HepG2 (cell line): ENCODE results near the gene SEM1. TPM values are rescaled to one million over a fixed set of nuclear protein-coding genes. Genes with fewer than 3 reads are reported as not detected.

Experiments used
- ATAC-seq: fragments of 200-7000 bp; cut with Tn5 transposase; 3 replicates; pipeline ENCODE4 v1.9.1; 2020; ENCODE audit warnings: mild to moderate bottlenecking, moderate library complexity
- Bru-seq: library from RNA; stranded (reverse); fragments of 400-500 nt; gene quantifications from one replicate; lab custom pipeline; 2021; lab: Mats Ljungman, UMichigan
- BruChase-seq, 2 experiments: library from RNA; stranded (reverse); fragments of 400-500 nt; gene quantifications; one replicate each; lab custom pipeline; 2021; lab: Mats Ljungman, UMichigan
- BruUV-seq: library from RNA; stranded (reverse); fragments of 400-500 nt; replicated peaks from 2 replicates; lab custom pipeline; 2021; lab: Mats Ljungman, UMichigan
- CTCF ChIA-PET: fragments of 300-600 bp; formaldehyde crosslinking; extraction: SDS; loops from one replicate; lab custom pipeline; 2021; ENCODE audit warnings: low total read pairs, inconsistent platforms, low intra/inter-chr PET ratio; lab: Yijun Ruan, JAX
- POLR2A ChIA-PET: fragments of 350-600 bp; sonication (Branson Sonifier 250); formaldehyde crosslinking; loops from one replicate; lab custom pipeline; 2020; ENCODE audit warnings: antibody characterized with exemption, inconsistent platforms; lab: Yijun Ruan, JAX
- DNase-seq: peaks from one replicate; pipeline ENCODE4 v3.0.0-alpha.2; 2015; ENCODE audit warnings: low spot score
- FAIRE-seq: peaks from 3 replicates; lab custom pipeline; 2011; peaks lifted over from hg19 to GRCh38; lab: Jason Lieb, UNC
- H2AFZ ChIP-seq: one replicate; pipeline ENCODE4 v1.6.1; 2011; ENCODE audit warnings: low read length, inconsistent platforms
- H3K27ac ChIP-seq: fragments of 300-600 bp; 3 replicates; pipeline ENCODE4 v1.8.0; 2011; ENCODE audit warnings: mixed run types, mild to moderate bottlenecking, mixed read lengths, low read length, inconsistent platforms; ENCODE audit not compliant: insufficient read depth; ENCODE audit errors: extremely low read length
- H3K27me3 ChIP-seq, 2 experiments: fragments of 200-600 bp in 1 of 2; 2 replicates in 1 of 2; 3 replicates in 1 of 2; pipeline versions ENCODE4 v1.6.0 to v1.8.0; 2011; ENCODE audit warnings: low read length in 2 of 2, mild to moderate bottlenecking in 2 of 2, moderate library complexity in 2 of 2, inconsistent platforms in 1 of 2; ENCODE audit not compliant: insufficient read depth in 2 of 2, control insufficient read depth in 1 of 2
- H3K36me3 ChIP-seq, 2 experiments: fragments of 200-600 bp in 1 of 2; replicated peaks in 1 of 2; 2 replicates in 1 of 2; 3 replicates in 1 of 2; pipeline versions ENCODE4 v1.5.1 to v1.8.0; 2011; ENCODE audit warnings: low read length in 2 of 2, inconsistent platforms in 1 of 2; ENCODE audit not compliant: insufficient read depth in 2 of 2, control insufficient read depth in 1 of 2
- H3K4me1 ChIP-seq: 2 replicates; pipeline ENCODE4 v1.5.1; 2012; ENCODE audit warnings: low read length, inconsistent platforms; ENCODE audit not compliant: insufficient read depth
- H3K4me2 ChIP-seq: 2 replicates; pipeline ENCODE4 v1.6.0; 2011; ENCODE audit warnings: low read depth, low read length, inconsistent platforms
- H3K4me3 ChIP-seq, 3 experiments: fragments of 200-600 bp in 1 of 3; sonication (generic), shearing (Covaris generic) in 1 of 3; replicated peaks in 1 of 3; 2 replicates each; pipeline ENCODE4 v1.5.1; 2011 to 2016; ENCODE audit warnings: low read length in 3 of 3, inconsistent platforms in 2 of 3, low read depth in 2 of 3, mild to moderate bottlenecking in 2 of 3, control low read depth in 1 of 3, mixed read lengths in 1 of 3; ENCODE audit not compliant: insufficient read depth in 1 of 3
- H3K79me2 ChIP-seq: one replicate; pipeline ENCODE4 v1.6.1; 2011; ENCODE audit warnings: low read length, inconsistent platforms; ENCODE audit not compliant: insufficient read depth
- H3K9ac ChIP-seq: 2 replicates; pipeline ENCODE4 v1.6.0; 2011; ENCODE audit warnings: mild to moderate bottlenecking, low read depth, low read length, inconsistent platforms; ENCODE audit not compliant: insufficient read depth
- H3K9me3 ChIP-seq: 2 replicates; pipeline ENCODE4 v1.5.1; 2012; ENCODE audit warnings: mild to moderate bottlenecking, low read length
- H4K20me1 ChIP-seq: 2 replicates; pipeline ENCODE4 v1.6.0; 2011; ENCODE audit warnings: inconsistent platforms, mild to moderate bottlenecking, low read length, moderate library complexity; ENCODE audit not compliant: insufficient read depth
- DPF2 ChIP-seq: sonication (generic); formaldehyde crosslinking; IDR thresholded peaks from 2 replicates; pipeline ENCODE4 v1.4.0; 2020; ENCODE audit warnings: mild to moderate bottlenecking, low read depth, missing genetic modification reagents, borderline replicate concordance
- FOXK2 ChIP-seq: fragments of 450-650 bp; IDR thresholded peaks from 2 replicates; pipeline ENCODE4 v1.6.1; 2016
- ISX ChIP-seq: sonication (generic); formaldehyde crosslinking; conservative IDR thresholded peaks from 2 replicates; pipeline ENCODE4 v1.5.0; 2020; ENCODE audit warnings: missing genetic modification reagents
- MEIS2 ChIP-seq: sonication (generic); formaldehyde crosslinking; IDR thresholded peaks from 2 replicates; pipeline ENCODE4 v1.9.0; 2021; ENCODE audit warnings: mild to moderate bottlenecking, missing genetic modification reagents
- MTA1 ChIP-seq: sonication (generic); formaldehyde crosslinking; IDR thresholded peaks from 2 replicates; pipeline ENCODE4 v1.4.0; 2020; ENCODE audit warnings: missing genetic modification reagents, mild to moderate bottlenecking, borderline replicate concordance
- SAFB2 ChIP-seq: sonication (generic); formaldehyde crosslinking; IDR thresholded peaks from 2 replicates; pipeline ENCODE4 v1.5.1; 2020; ENCODE audit warnings: missing genetic modification reagents, low read depth, mild to moderate bottlenecking, borderline replicate concordance
- SSRP1 ChIP-seq: IDR thresholded peaks from 2 replicates; pipeline ENCODE4 v1.6.1; 2016; ENCODE audit warnings: control low read depth
- ZNF253 ChIP-seq: sonication (generic); formaldehyde crosslinking; IDR thresholded peaks from 2 replicates; pipeline ENCODE4 v1.8.0; 2022; ENCODE audit warnings: mild to moderate bottlenecking, missing genetic modification reagents, borderline replicate concordance
- ZNF747 ChIP-seq: sonication (generic); formaldehyde crosslinking; IDR thresholded peaks from 2 replicates; pipeline ENCODE4 v1.8.1; 2023; ENCODE audit warnings: missing genetic modification reagents, mild to moderate bottlenecking, borderline replicate concordance
- ZSCAN12 ChIP-seq: sonication (generic); formaldehyde crosslinking; IDR thresholded peaks from 2 replicates; pipeline ENCODE4 v1.9.0; 2021; ENCODE audit warnings: mild to moderate bottlenecking, missing genetic modification reagents
- WGBS: methylation state at CpG from one replicate; pipeline ENCODE4 v1.1.6; 2017; ENCODE audit warnings: low lambda C conversion rate; 5-methylcytosine and 5-hydroxymethylcytosine counted together
- in situ Hi-C: cut with HindIII; loops from 2 replicates; pipeline ENCODE4 v1.10.0; 2017; ENCODE audit warnings: low pct_unique_long_range_greater_than_20kb; ENCODE audit not compliant: extremely low pct_ligation_motif_present
- intact Hi-C: fragments of 100-400 bp; cut with micrococcal nuclease; formaldehyde crosslinking; loops from one replicate; pipeline ENCODE4 v1.10.0; 2022; ENCODE audit not compliant: unreplicated experiment
- long read RNA-seq, 2 experiments: library from RNA in 1 of 2; library from polyadenylated mRNA in 1 of 2; stranded (forward) in 1 of 2; unstranded in 1 of 2; transcript quantifications; one replicate each; pipeline ENCODE4 v2.0.0, GENCODE V29; 2019 to 2022
- polyA minus RNA-seq, 3 experiments: library from RNA; depleted of rRNA, polyadenylated mRNA; stranded (reverse); fragments of >200 nt; gene quantifications; 2 replicates each; pipeline ENCODE4 v1.2.3, GENCODE V29; 2011; ENCODE audit warnings: low replicate concordance in 1 of 3
- polyA plus RNA-seq, 8 experiments: library from polyadenylated mRNA; depleted of rRNA in 3 of 8; stranded (reverse) in 7 of 8; unstranded in 1 of 8; fragments of >200 nt; fragmentation: Illumina TruSeq in 4 of 8; extraction: Trizol in 4 of 8; gene quantifications; 2 replicates each; pipeline versions ENCODE4 v1.2.1 to v1.2.3, GENCODE V29; 2011 to 2016; ENCODE audit warnings: low read depth in 4 of 8, missing spikeins in 1 of 8, mixed read lengths in 1 of 8; ENCODE audit not compliant: insufficient read depth in 1 of 8
- total RNA-seq, 5 experiments: library from RNA; depleted of rRNA; stranded (reverse); fragments of >200 nt; fragmentation: Illumina TruSeq; extraction: Trizol; gene quantifications; 2 replicates each; pipeline ENCODE4 v1.2.3, GENCODE V29; 2016; ENCODE audit warnings: low read depth in 1 of 5
- TF ChIP-seq, protein P1 (sequence below): IDR thresholded peaks from 2 replicates; pipeline ENCODE4 v1.6.1; 2016; ENCODE audit warnings: low read depth
- TF ChIP-seq, protein P2 (sequence below): sonication (generic); formaldehyde crosslinking; IDR thresholded peaks from 2 replicates; pipeline ENCODE4 v1.8.0; 2023; ENCODE audit warnings: mild to moderate bottlenecking, missing genetic modification reagents

SEM1 gene
- 174 and 239 TPM in 2 replicates for total RNA-seq (2016; rRNA removed; fragmentation: Illumina TruSeq; extraction: Trizol)
- 28.9 and 37.4 TPM in 2 replicates for total RNA-seq (2016; cell fraction: cytosol; rRNA removed; fragmentation: Illumina TruSeq; extraction: Trizol; ENCODE audit: low read depth)
- total RNA-seq (2016; cell fraction: insoluble cytoplasmic fraction; rRNA removed; fragmentation: Illumina TruSeq; extraction: Trizol) = 187 and 251 TPM in 2 replicates
- 78.5 and 87.8 TPM in 2 replicates for total RNA-seq (2016; cell fraction: membrane; rRNA removed; fragmentation: Illumina TruSeq; extraction: Trizol)
- total RNA-seq (2016; cell fraction: nucleus; rRNA removed; fragmentation: Illumina TruSeq; extraction: Trizol) = 62.5 and 80.3 TPM in 2 replicates
- 24.9 and 40.7 TPM in 2 replicates for polyA plus RNA-seq (2011; rRNA removed)
- 11.6 and 13.5 TPM in 2 replicates for polyA plus RNA-seq (2011; cell fraction: cytosol; rRNA removed)
- 12.7 and 14.0 TPM in 2 replicates for polyA plus RNA-seq (2011; cell fraction: nucleus; rRNA removed)
- polyA plus RNA-seq (2012) = 200 and 385 TPM in 2 replicates
- 104 and 118 TPM in 2 replicates for polyA plus RNA-seq (2016; cell fraction: cytosol; fragmentation: Illumina TruSeq; extraction: Trizol; ENCODE audit: low read depth)
- polyA plus RNA-seq (2016; cell fraction: insoluble cytoplasmic fraction; fragmentation: Illumina TruSeq; extraction: Trizol; ENCODE audit: low read depth) = 548 and 613 TPM in 2 replicates
- polyA plus RNA-seq (2016; cell fraction: membrane; fragmentation: Illumina TruSeq; extraction: Trizol; ENCODE audit: low read depth) = 162 and 169 TPM in 2 replicates
- polyA plus RNA-seq (2016; cell fraction: nucleus; fragmentation: Illumina TruSeq; extraction: Trizol; ENCODE audit: insufficient read depth, low read depth) = 249 and 250 TPM in 2 replicates
- 4.2 and 7.8 TPM in 2 replicates for polyA minus RNA-seq (2011; rRNA and poly(A)+ RNA removed; ENCODE audit: low replicate concordance)
- polyA minus RNA-seq (2011; cell fraction: cytosol; rRNA and poly(A)+ RNA removed) = 15.6 and 17.4 TPM in 2 replicates
- polyA minus RNA-seq (2011; cell fraction: nucleus; rRNA and poly(A)+ RNA removed) = 61.7 and 67.0 TPM in 2 replicates
- Bru-seq, nascent RNA = percentile 66 among the genes with signal in this experiment
- BruChase-seq, experiment 1, labeled RNA remaining after a 6-hour chase = percentile 68 among the genes with signal in this experiment
- percentile 76 among the genes with signal in this experiment for BruChase-seq, experiment 2, labeled RNA remaining after a 2-hour chase
- long read RNA-seq, experiment 1, transcript SEM1-201 (3 exons, 1,314 nt) = major isoform, 344 of 348 reads
- long read RNA-seq, experiment 1, partial matches to known transcripts = 0 of 348 reads
- long read RNA-seq, experiment 1, other reads (novel, unspliced or antisense) = 4 of 348 reads
- long read RNA-seq, experiment 2, transcript SEM1-201 (3 exons, 1,314 nt) = major isoform, 216 of 219 reads
- long read RNA-seq, experiment 2, partial matches to known transcripts = 0 of 219 reads
- long read RNA-seq, experiment 2, other reads (novel, unspliced or antisense) = 1 of 219 reads

DNA sequence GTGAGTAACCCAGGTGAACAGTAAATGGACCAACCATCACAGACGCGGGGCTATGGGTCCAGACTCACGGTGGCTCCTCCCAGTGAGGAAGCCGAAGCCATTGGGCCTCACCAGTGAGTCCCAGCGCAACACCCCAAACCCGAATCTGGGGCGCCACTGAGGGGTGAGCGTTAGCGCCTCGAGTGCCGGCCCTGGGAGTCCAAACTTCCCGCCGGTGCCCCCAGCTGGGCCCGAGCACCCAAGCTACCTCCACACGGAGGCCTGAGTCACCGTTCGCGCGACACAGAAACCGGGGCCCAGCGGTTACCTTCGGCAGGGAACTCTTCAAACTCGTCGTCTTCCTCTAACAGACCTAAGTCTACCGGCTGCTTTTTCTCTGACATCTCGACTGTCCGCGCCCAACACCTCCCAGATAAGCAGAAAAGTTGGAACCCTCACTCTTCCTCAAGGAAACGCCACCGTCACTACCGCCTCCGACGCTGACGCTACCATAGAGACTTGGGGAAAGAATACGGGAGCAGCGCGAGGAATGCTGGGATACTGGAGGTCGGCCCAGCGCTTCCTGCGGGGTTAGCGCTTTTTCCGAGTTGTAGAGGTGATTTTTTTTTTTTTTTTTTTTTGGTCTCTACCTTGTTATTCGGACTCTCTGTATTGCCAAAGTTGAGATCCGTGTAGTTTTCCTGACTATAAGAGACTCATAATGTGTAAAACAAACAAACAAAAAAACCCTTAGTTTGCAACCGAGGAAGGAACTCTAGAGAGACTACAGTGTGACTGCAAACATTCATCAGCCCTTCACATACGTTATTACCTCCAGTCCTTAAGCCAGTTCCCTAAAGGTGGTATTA lies at the start of gene SEM1:
SEM1 (minus strand) TSS at position 466 of the 848 bp plus-strand sequence; CDS start at position 383, 83 bp downstream.
- H3K9me3 ChIP-seq = peaks cover 15% of the 10 kb centered on the region
- FAIRE-seq (peak; percentile 94), DNase-seq (peak; percentile 78), ATAC-seq (peak; percentile 99)
- in situ Hi-C loops (no loop called here), intact Hi-C loops (loop anchor here (2.0 to 10.0 kb wide), 4 partner anchors 95 to 632 kb away; no protein-coding TSS in a partner anchor)
- H3K4me1 ChIP-seq = peaks cover 34% of the 10 kb centered on the region
- CTCF ChIA-PET = no interaction called here
- H3K79me2 ChIP-seq = peaks cover 44% of the 10 kb centered on the region
- H3K4me3 ChIP-seq = peak within 1 kb of the TSS; percentile 85 to 91 (median 90)
- TSS peak; percentile 80 for BruUV-seq
- WGBS = under 1% methylated on average over 44 of the region's 46 CpGs
- H3K36me3 ChIP-seq = peaks cover 0 to 5% of the 10 kb centered on the region in 2 experiments; a peak in 3 of 5 replicates
- H2AFZ ChIP-seq = peak within 1 kb of the TSS; percentile 100
- peak within 1 kb of the TSS; percentile 88 for H3K27ac ChIP-seq
- peak within 1 kb of the TSS; percentile 85 for H3K9ac ChIP-seq
- H3K4me2 ChIP-seq = peak within 1 kb of the TSS; percentile 97
- no peaks in the 10 kb centered on the region; a peak in 1 of 5 replicates for H3K27me3 ChIP-seq
- POLR2A ChIA-PET = interaction anchor here (2.0 kb wide), 1 partner anchor 296 kb away, joined by 6 read pairs; the partner anchor contains the start of gene DLX6
- peaks cover 11% of the 10 kb centered on the region for H4K20me1 ChIP-seq
- TF ChIP-seq ZSCAN12 (CRISPR knock-in tag) = no peak
- no peak for TF ChIP-seq DPF2 (CRISPR knock-in tag)
- TF ChIP-seq, protein P1, sequence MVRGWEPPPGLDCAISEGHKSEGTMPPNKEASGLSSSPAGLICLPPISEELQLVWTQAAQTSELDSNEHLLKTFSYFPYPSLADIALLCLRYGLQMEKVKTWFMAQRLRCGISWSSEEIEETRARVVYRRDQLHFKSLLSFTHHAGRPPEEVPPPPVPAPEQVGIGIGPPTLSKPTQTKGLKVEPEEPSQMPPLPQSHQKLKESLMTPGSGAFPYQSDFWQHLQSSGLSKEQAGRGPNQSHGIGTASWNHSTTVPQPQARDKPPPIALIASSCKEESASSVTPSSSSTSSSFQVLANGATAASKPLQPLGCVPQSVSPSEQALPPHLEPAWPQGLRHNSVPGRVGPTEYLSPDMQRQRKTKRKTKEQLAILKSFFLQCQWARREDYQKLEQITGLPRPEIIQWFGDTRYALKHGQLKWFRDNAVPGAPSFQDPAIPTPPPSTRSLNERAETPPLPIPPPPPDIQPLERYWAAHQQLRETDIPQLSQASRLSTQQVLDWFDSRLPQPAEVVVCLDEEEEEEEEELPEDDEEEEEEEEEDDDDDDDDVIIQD (CRISPR knock-in tag) = peak; percentile 72
- no peak for TF ChIP-seq ISX
- TF ChIP-seq MEIS2 (CRISPR knock-in tag) = no peak
- no peak; the same call in 1 of the 2 replicates for TF ChIP-seq SAFB2 (CRISPR knock-in tag)
- TF ChIP-seq ZNF253 (CRISPR knock-in tag) = 0 out of 2 replicates have a peak, but pooled peaks have one; percentile 26
- no peak for TF ChIP-seq SSRP1 (CRISPR knock-in tag)
- TF ChIP-seq MTA1 (CRISPR knock-in tag) = no peak
- no peak for TF ChIP-seq FOXK2
- 0 out of 2 replicates have a peak, but pooled peaks have one; percentile 44 for TF ChIP-seq ZNF747 (CRISPR knock-in tag)
- TF ChIP-seq, protein P2, sequence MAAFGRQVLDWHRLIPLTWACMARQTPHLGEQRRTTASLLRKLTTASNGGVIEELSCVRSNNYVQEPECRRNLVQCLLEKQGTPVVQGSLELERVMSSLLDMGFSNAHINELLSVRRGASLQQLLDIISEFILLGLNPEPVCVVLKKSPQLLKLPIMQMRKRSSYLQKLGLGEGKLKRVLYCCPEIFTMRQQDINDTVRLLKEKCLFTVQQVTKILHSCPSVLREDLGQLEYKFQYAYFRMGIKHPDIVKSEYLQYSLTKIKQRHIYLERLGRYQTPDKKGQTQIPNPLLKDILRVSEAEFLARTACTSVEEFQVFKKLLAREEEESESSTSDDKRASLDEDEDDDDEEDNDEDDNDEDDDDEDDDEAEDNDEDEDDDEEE = no peak
